CD4-positive, alpha-beta memory T cell (primary cell): ENCODE data around the gene DAPK1. TPM values are rescaled to one million over a fixed set of nuclear protein-coding genes. Genes with fewer than 3 reads are reported as not detected.

Experiments used
- CTCF ChIA-PET: fragments of 350-600 bp; sonication (Branson Sonifier 250); formaldehyde crosslinking; loops from one replicate; lab custom pipeline; 2021; ENCODE audit warnings: inconsistent platforms; ENCODE audit not compliant: partially characterized antibody; lab: Charles Lee
- POLR2A ChIA-PET: fragments of 350-600 bp; sonication (Branson Sonifier 250); formaldehyde crosslinking; loops from one replicate; lab custom pipeline; 2021; ENCODE audit not compliant: partially characterized antibody; lab: Charles Lee
- DNase-seq, 5 donors: peaks; one replicate each; pipeline versions ENCODE4 v3.0.0 to v3.0.0-alpha.2; 2020 to 2022; ENCODE audit warnings: mixed read lengths in 1 of 5
- H3K27ac ChIP-seq: one replicate; pipeline ENCODE4 v1.7.0; 2013; ENCODE audit warnings: low read depth, low read length
- H3K27me3 ChIP-seq: 2 replicates; pipeline ENCODE4 v1.7.0; 2013; ENCODE audit warnings: mild to moderate bottlenecking, low read length, moderate library complexity; ENCODE audit not compliant: insufficient read depth
- H3K36me3 ChIP-seq: 2 replicates; pipeline ENCODE4 v1.7.0; 2013; ENCODE audit warnings: mild to moderate bottlenecking, low read length, moderate library complexity; ENCODE audit not compliant: insufficient read depth
- H3K4me1 ChIP-seq: 2 replicates; pipeline ENCODE4 v1.7.0; 2013; ENCODE audit warnings: mild to moderate bottlenecking, low read length, moderate library complexity; ENCODE audit not compliant: insufficient read depth
- H3K4me3 ChIP-seq, 2 donors: one replicate each; pipeline ENCODE4 v1.7.0; 2013; ENCODE audit warnings: low read length in 2 of 2, mild to moderate bottlenecking in 1 of 2
- H3K9me3 ChIP-seq, 2 donors: one replicate each; pipeline ENCODE4 v1.7.0; 2013; ENCODE audit warnings: low read length in 2 of 2, control low read depth in 1 of 2; ENCODE audit not compliant: control insufficient read depth in 1 of 2
- H3K27ac Mint-ChIP-seq, 7 donors: one replicate each; pipeline ENCODE4 v1.8.0; 2020 to 2021; ENCODE audit warnings: mixed read lengths in 7 of 7, mild to moderate bottlenecking in 6 of 7, inconsistent platforms in 3 of 7, moderate library complexity in 3 of 7
- H3K27me3 Mint-ChIP-seq, 2 donors: one replicate each; pipeline ENCODE4 v1.8.0; 2020 to 2021; ENCODE audit warnings: mixed read lengths in 2 of 2
- H3K36me3 Mint-ChIP-seq, 2 donors: one replicate each; pipeline ENCODE4 v1.8.0; 2020 to 2021; ENCODE audit warnings: mixed read lengths in 2 of 2, inconsistent platforms in 1 of 2, mild to moderate bottlenecking in 1 of 2
- H3K4me1 Mint-ChIP-seq, 4 donors: one replicate each; pipeline ENCODE4 v1.8.0; 2020 to 2021; ENCODE audit warnings: mixed read lengths in 4 of 4, mild to moderate bottlenecking in 1 of 4
- H3K4me3 Mint-ChIP-seq, 8 donors: one replicate each; pipeline ENCODE4 v1.8.0; 2020 to 2021; ENCODE audit warnings: mixed read lengths in 8 of 8, mild to moderate bottlenecking in 7 of 8, moderate library complexity in 6 of 8, inconsistent platforms in 3 of 8
- H3K9me3 Mint-ChIP-seq, 8 donors: one replicate each; pipeline ENCODE4 v1.8.0; 2020 to 2021; ENCODE audit warnings: mixed read lengths in 8 of 8, mild to moderate bottlenecking in 5 of 8, inconsistent platforms in 3 of 8, moderate library complexity in 1 of 8
- intact Hi-C: fragments of 100-400 bp; cut with micrococcal nuclease; formaldehyde crosslinking; loops from one replicate; pipeline ENCODE4 v1.15.1; 2023
- polyA plus RNA-seq, 2 donors: library from polyadenylated mRNA; unstranded; fragments of 300-500 nt; fragmentation: Illumina TruSeq; gene quantifications; one replicate each; pipeline ENCODE4 v1.2.3, GENCODE V29; 2021
- total RNA-seq, 2 experiments: library from RNA; stranded (reverse); gene quantifications; one replicate each; pipeline ENCODE4 v1.2.3, GENCODE V29; 2021

DAPK1 gene
- total and polyA plus RNA-seq, 4 experiments from 2014 or later, result 1.7 to 2.2 TPM; not detected in 2

DNA sequence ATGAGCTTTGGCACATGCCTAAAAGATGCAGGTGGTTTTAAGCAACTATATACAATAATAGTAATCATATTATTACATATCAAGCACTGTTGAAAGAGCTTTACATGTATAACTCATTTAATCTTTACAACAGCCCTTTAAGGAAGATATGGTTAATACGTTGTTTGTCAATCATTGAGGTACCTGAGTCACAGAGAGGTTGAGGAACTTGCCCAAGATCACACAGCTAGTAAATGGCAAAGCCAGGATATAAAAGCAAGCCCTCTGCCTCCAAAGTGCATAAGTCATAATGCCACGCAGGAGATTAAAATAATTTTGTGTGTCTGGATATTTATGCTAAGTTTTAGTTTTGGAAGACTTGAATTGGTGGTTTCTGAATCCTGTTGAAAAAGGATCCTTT lies 90.2 kb downstream of the DAPK1 start:
- Mint-ChIP-seq H3K27ac (no peak overlapping the region), H3K9me3 (peaks cover 0 to 3% (median 0%) of the 10 kb centered on the region in 8 donors), H3K4me1 (no peaks in the 10 kb centered on the region), H3K36me3 (no peaks in the 10 kb centered on the region), H3K4me3 (no peak overlapping the region), H3K27me3 (peaks cover 0 to 2% of the 10 kb centered on the region in 2 donors)
- POLR2A ChIA-PET, result no interaction called here
- CTCF ChIA-PET, result no interaction called here
- Histone ChIP-seq H3K4me1 (no peaks in the 10 kb centered on the region), H3K27me3 (no peaks in the 10 kb centered on the region), H3K4me3 (no peak overlapping the region), H3K36me3 (no peaks in the 10 kb centered on the region), H3K27ac (no peak overlapping the region), H3K9me3 (no peaks in the 10 kb centered on the region)
- no peak for DNase-seq
- intact Hi-C loops, result no loop called here

DNA sequence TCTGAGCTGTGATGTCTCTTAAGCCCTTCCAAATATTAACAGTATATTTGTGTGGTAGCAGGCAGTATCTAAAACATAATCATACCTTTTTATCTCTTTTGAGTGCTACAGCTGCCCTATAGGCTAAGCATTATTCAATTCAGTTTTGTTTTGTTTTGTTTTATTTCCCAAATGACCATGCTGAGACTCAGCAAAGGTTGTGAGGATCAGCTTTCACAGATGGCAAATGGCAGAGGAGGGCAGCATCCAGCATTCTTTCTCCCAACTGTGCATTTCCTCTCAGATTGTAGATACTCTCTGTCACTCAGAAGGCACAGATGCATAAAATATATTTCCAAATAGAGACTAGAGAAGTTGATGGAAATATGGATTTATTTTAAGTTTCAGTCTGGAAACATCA lies 90.7 kb downstream of the DAPK1 start:
- H3K27ac Mint-ChIP-seq, result no peak overlapping the region
- intact Hi-C loops, result no loop called here
- H3K4me3 ChIP-seq, result no peak overlapping the region
- ChIA-PET POLR2A (no interaction called here), CTCF (no interaction called here)
- DNase-seq, result no peak
- no peak overlapping the region for H3K4me3 Mint-ChIP-seq
- peaks cover 0 to 2% of the 10 kb centered on the region in 2 donors for H3K27me3 Mint-ChIP-seq
- H3K4me1 Mint-ChIP-seq, result no peaks in the 10 kb centered on the region
- H3K4me1 ChIP-seq, result no peaks in the 10 kb centered on the region
- H3K36me3 Mint-ChIP-seq, result no peaks in the 10 kb centered on the region
- H3K9me3 Mint-ChIP-seq, result peaks cover 0 to 3% (median 0%) of the 10 kb centered on the region in 8 donors
- no peak overlapping the region for H3K27ac ChIP-seq
- no peaks in the 10 kb centered on the region for H3K27me3 ChIP-seq
- no peaks in the 10 kb centered on the region for H3K9me3 ChIP-seq
- H3K36me3 ChIP-seq, result no peaks in the 10 kb centered on the region

DNA sequence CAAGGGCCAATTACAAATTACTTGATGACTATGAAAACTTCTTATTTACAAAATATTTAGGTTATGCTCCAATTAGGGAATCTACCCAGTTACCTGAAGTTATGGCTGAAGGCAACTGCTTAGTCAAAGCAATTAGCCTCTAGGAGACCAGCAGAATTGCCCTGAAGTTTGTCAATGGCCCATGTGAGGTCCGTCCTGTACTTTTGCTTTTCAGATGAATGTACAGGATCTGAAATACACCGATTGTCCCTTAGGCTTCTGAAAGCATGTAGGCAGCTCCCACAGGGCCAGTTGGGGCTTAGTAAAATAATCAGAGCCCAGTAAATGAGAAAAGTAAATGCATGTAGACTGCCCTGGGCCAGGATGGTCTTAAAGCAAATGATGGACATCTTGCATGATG lies 93.3 kb downstream of the DAPK1 start:
- H3K27ac ChIP-seq, result no peak overlapping the region
- no peak overlapping the region for H3K4me3 Mint-ChIP-seq
- no peak for DNase-seq
- H3K9me3 Mint-ChIP-seq, result no peaks in the 10 kb centered on the region
- no peak overlapping the region for H3K4me3 ChIP-seq
- H3K4me1 ChIP-seq, result no peaks in the 10 kb centered on the region
- H3K36me3 Mint-ChIP-seq, result no peaks in the 10 kb centered on the region
- H3K36me3 ChIP-seq, result no peaks in the 10 kb centered on the region
- no peaks in the 10 kb centered on the region for H3K27me3 Mint-ChIP-seq
- H3K9me3 ChIP-seq, result no peaks in the 10 kb centered on the region
- POLR2A ChIA-PET, result no interaction called here
- intact Hi-C loops, result no loop called here
- H3K4me1 Mint-ChIP-seq, result no peaks in the 10 kb centered on the region
- CTCF ChIA-PET, result interaction anchor here (1.5 kb wide), 1 partner anchor 24 kb away, joined by 3 read pairs; no protein-coding TSS in a partner anchor
- H3K27me3 ChIP-seq, result no peaks in the 10 kb centered on the region
- H3K27ac Mint-ChIP-seq, result no peak overlapping the region

DNA sequence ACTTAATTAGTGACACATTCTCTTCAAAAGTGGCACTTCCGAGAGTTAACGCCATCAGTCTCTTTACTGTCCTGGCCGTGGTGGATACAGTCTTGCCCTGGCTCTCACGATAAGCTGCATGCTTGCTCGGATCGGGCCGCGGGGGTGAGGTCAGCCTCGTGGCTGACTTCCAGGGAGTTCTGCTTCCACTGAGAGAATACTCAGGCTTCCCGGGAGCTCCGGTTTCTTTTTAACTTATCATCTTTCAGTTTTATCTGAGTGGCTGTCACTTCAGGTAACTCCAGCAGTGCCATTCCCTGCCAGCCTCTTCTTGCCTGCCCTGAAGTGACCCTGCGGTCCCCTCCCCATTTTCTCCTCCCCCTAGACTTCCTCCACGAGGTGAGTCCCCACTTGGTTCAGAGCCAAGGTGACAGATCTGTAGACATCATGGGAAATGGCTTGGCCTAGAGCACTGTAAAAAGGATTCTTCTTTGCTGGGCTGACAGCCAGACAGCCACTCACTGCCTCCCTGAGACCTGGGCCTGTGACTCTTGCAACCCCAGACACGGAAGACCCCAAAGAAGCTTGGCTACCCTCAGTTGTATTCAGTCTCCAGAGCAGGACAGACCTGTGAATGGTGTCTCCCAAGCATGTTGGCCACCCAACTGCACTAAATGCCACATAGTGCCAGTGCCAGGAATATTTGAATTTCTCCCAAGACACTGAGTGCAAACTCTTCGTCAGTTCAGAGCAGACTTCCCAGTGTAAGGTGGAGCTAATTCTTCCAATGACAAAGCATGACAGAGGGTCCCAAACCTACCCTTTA lies 95.1 kb downstream of the DAPK1 start:
- H3K4me1 ChIP-seq, result no peaks in the 10 kb centered on the region
- no peak for DNase-seq
- H3K9me3 Mint-ChIP-seq, result no peaks in the 10 kb centered on the region
- no peaks in the 10 kb centered on the region for H3K4me1 Mint-ChIP-seq
- ChIA-PET POLR2A (no interaction called here), CTCF (interaction anchor here (1.5 kb wide), 1 partner anchor 26 kb away, joined by 3 read pairs; no protein-coding TSS in a partner anchor)
- H3K27me3 ChIP-seq, result no peaks in the 10 kb centered on the region
- no peak overlapping the region for H3K4me3 Mint-ChIP-seq
- H3K36me3 ChIP-seq, result no peaks in the 10 kb centered on the region
- H3K27ac ChIP-seq, result no peak overlapping the region
- H3K9me3 ChIP-seq, result no peaks in the 10 kb centered on the region
- intact Hi-C loops, result no loop called here
- H3K27ac Mint-ChIP-seq, result no peak overlapping the region
- peaks cover 0 to 2% of the 10 kb centered on the region in 2 donors for H3K27me3 Mint-ChIP-seq
- no peak overlapping the region for H3K4me3 ChIP-seq
- H3K36me3 Mint-ChIP-seq, result no peaks in the 10 kb centered on the region

DNA sequence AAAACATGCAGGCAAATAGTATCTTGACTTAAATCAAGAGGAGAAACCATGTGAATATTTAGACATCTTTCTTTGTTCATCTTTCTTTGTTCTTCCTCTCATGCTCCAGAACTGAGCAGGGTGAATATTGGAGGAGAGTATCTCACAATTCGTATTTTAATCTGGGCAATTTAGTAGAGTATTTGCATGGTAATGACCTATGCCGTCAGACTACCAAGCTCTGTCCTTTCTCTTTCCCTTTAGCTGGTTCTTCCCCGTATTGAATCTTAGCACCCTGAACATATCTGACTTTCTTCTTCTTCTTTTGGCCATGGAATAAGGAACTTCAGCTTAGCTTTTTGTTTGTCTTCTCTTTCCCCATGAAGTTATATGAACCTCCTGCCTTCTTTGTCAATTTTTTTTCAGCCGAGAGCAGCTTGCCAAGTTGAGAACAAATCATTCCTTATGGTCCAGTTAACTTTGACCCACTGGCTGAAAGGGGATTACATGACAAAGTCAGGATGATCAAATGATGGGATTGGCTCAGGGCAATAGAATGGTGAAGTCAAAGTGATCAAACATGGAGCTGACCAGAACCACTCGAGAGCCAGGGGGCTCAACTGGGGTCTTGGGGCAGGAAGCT lies 95.8 kb downstream of the DAPK1 start:
- Mint-ChIP-seq H3K4me3 (no peak overlapping the region), H3K4me1 (peaks cover 0 to 2% (median 0%) of the 10 kb centered on the region in 4 donors), H3K27ac (no peak overlapping the region), H3K36me3 (no peaks in the 10 kb centered on the region), H3K27me3 (peaks cover 0 to 5% of the 10 kb centered on the region in 2 donors), H3K9me3 (no peaks in the 10 kb centered on the region)
- H3K4me1 ChIP-seq, result no peaks in the 10 kb centered on the region
- H3K27me3 ChIP-seq, result no peaks in the 10 kb centered on the region
- no peak for DNase-seq
- H3K4me3 ChIP-seq, result no peak overlapping the region
- ChIA-PET CTCF (no interaction called here), POLR2A (no interaction called here)
- intact Hi-C loops, result no loop called here
- no peak overlapping the region for H3K27ac ChIP-seq
- no peaks in the 10 kb centered on the region for H3K9me3 ChIP-seq
- H3K36me3 ChIP-seq, result no peaks in the 10 kb centered on the region

DNA sequence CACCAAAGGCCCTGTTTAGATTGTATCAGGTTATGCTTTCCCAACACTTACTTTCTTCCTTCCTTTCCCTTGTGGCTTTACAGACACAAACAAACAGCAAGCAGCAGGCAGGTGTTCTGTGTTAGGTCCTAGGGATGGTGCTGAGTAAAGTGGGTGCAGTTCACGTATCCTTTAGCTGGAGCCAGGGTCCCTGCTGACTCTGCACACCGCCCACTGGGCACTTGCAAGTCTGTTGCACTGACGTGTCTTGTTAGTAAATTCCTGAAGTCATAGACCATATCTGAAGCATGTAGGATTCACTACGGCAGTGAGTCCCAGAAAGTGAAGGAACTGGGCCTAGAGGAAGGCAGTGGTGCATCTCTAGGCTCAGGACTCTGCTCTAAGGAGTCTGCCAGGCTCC lies 96.5 kb downstream of the DAPK1 start:
- H3K9me3 ChIP-seq, result no peaks in the 10 kb centered on the region
- CTCF ChIA-PET, result no interaction called here
- H3K4me3 ChIP-seq, result no peak overlapping the region
- H3K4me1 Mint-ChIP-seq, result peaks cover 0 to 2% (median 0%) of the 10 kb centered on the region in 4 donors
- no peak overlapping the region for H3K27ac ChIP-seq
- no peaks in the 10 kb centered on the region for H3K27me3 ChIP-seq
- no peak overlapping the region for H3K4me3 Mint-ChIP-seq
- intact Hi-C loops, result no loop called here
- no peaks in the 10 kb centered on the region for H3K4me1 ChIP-seq
- H3K27me3 Mint-ChIP-seq, result peaks cover 0 to 5% of the 10 kb centered on the region in 2 donors
- no peak overlapping the region for H3K27ac Mint-ChIP-seq
- H3K36me3 Mint-ChIP-seq, result no peaks in the 10 kb centered on the region
- H3K9me3 Mint-ChIP-seq, result no peaks in the 10 kb centered on the region
- DNase-seq, result no peak
- H3K36me3 ChIP-seq, result no peaks in the 10 kb centered on the region
- POLR2A ChIA-PET, result no interaction called here

DNA sequence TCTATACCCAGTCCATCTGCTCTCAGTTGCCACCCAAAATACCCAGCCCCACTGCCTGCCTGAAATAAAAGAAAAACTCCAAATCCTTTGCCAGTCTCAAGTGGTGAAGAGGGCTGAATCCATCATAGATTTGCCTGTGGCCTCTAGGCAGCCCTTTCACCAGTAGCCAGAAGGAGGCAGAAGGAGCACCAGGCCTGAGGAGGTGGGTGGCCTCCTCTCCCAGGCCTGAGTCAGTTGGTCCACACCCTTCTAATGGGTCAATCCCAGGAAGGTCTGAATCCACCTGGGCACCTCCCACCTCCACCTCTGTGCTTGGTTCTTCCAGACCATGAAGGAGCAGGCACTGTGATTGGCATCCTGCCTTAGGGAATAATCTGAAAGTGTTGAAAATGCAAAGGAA lies 97.0 kb downstream of the DAPK1 start:
- no peaks in the 10 kb centered on the region for H3K4me1 ChIP-seq
- H3K27ac ChIP-seq, result no peak overlapping the region
- H3K27ac Mint-ChIP-seq, result no peak overlapping the region
- intact Hi-C loops, result no loop called here
- H3K9me3 Mint-ChIP-seq, result no peaks in the 10 kb centered on the region
- no peak overlapping the region for H3K4me3 Mint-ChIP-seq
- ChIA-PET POLR2A (no interaction called here), CTCF (no interaction called here)
- no peaks in the 10 kb centered on the region for H3K9me3 ChIP-seq
- no peaks in the 10 kb centered on the region for H3K36me3 ChIP-seq
- H3K4me1 Mint-ChIP-seq, result peaks cover 0 to 2% (median 0%) of the 10 kb centered on the region in 4 donors
- H3K36me3 Mint-ChIP-seq, result no peaks in the 10 kb centered on the region
- H3K4me3 ChIP-seq, result no peak overlapping the region
- no peaks in the 10 kb centered on the region for H3K27me3 ChIP-seq
- H3K27me3 Mint-ChIP-seq, result peaks cover under 1 to 5% of the 10 kb centered on the region in 2 donors
- DNase-seq, result no peak
